ENCODE results near the gene SCN5A. TPM values are rescaled to one million over a fixed set of nuclear protein-coding genes. Genes with fewer than 3 reads are reported as not detected.

Gene SCN5A
- total RNA-seq, 1 experiment from 2014 or later, result 11.5 TPM

- Histone ChIP-seq H3K27ac (ENCODE audit: low read depth, low read length) (no peak overlapping the region), H3K9me2 (ENCODE audit: insufficient read depth) (no peaks in the 10 kb centered on the region), H4K20me1 (ENCODE audit: insufficient read depth) (no peaks in the 10 kb centered on the region), H3K36me3 (ENCODE audit: control insufficient read depth in 1 of 2, insufficient read depth in 2 of 2, low read length in 2 of 2) (peaks cover 6 to 13% of the 10 kb centered on the region in 2 experiments; a peak in 2 of 4 replicates), H3K9me3 (ENCODE audit: control insufficient read depth in 1 of 2, insufficient read depth in 1 of 2, low read depth in 1 of 2, low read length in 2 of 2) (no peaks in the 10 kb centered on the region), H3K4me2 (ENCODE audit: low read length) (no peak overlapping the region), H3K9ac (ENCODE audit: low read length) (no peak overlapping the region), H3K27me3 (ENCODE audit: insufficient read depth, low read length) (no peaks in the 10 kb centered on the region), H3K4me1 (ENCODE audit: control insufficient read depth in 1 of 2, insufficient read depth in 2 of 2, low read length in 2 of 2) (no peaks in the 10 kb centered on the region), H3K79me2 (ENCODE audit: insufficient read depth, low read length) (no peaks in the 10 kb centered on the region), H3K4me3 (replicated peaks in 1 of 2; ENCODE audit: low read depth in 1 of 2, low read length in 2 of 2) (no peak overlapping the region), H2AFZ (ENCODE audit: low read depth, low read length, poor library complexity, severe bottlenecking) (no peak overlapping the region)
- RAD21 ChIA-PET (ENCODE audit: low non-redundant PET in 1 of 2, low total read pairs in 2 of 2, uncharacterized antibody in 2 of 2, unreplicated experiment in 2 of 2), result no interaction called here
- ATAC-seq (no peak), DNase-seq (ENCODE audit: low read depth, low spot score) (no peak)
- POLR2A ChIA-PET, result no interaction called here
- CTCF ChIA-PET, result no interaction called here
- TF ChIP-seq RAD21 (IDR thresholded peaks at IDR 0.05; ENCODE audit: low read depth), result no peak
- TF ChIP-seq SP1 (IDR thresholded peaks at IDR 0.05; ENCODE audit: low read depth), result no peak
- TF ChIP-seq POLR2A (IDR thresholded peaks at IDR 0.05; ENCODE audit: borderline replicate concordance, extremely low read depth, insufficient read depth, insufficient read length), result no peak
- no peak for TF ChIP-seq EGR1 (IDR thresholded peaks at IDR 0.05; ENCODE audit: low read depth)
- no peak for TF ChIP-seq POLR2AphosphoS5 (IDR thresholded peaks at IDR 0.05; ENCODE audit: low read depth, low read length)
- TF ChIP-seq, protein P1, sequence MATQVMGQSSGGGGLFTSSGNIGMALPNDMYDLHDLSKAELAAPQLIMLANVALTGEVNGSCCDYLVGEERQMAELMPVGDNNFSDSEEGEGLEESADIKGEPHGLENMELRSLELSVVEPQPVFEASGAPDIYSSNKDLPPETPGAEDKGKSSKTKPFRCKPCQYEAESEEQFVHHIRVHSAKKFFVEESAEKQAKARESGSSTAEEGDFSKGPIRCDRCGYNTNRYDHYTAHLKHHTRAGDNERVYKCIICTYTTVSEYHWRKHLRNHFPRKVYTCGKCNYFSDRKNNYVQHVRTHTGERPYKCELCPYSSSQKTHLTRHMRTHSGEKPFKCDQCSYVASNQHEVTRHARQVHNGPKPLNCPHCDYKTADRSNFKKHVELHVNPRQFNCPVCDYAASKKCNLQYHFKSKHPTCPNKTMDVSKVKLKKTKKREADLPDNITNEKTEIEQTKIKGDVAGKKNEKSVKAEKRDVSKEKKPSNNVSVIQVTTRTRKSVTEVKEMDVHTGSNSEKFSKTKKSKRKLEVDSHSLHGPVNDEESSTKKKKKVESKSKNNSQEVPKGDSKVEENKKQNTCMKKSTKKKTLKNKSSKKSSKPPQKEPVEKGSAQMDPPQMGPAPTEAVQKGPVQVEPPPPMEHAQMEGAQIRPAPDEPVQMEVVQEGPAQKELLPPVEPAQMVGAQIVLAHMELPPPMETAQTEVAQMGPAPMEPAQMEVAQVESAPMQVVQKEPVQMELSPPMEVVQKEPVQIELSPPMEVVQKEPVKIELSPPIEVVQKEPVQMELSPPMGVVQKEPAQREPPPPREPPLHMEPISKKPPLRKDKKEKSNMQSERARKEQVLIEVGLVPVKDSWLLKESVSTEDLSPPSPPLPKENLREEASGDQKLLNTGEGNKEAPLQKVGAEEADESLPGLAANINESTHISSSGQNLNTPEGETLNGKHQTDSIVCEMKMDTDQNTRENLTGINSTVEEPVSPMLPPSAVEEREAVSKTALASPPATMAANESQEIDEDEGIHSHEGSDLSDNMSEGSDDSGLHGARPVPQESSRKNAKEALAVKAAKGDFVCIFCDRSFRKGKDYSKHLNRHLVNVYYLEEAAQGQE (IDR thresholded peaks at IDR 0.05; ENCODE audit: low read depth), result no peak
- no peak for TF ChIP-seq SRF (IDR thresholded peaks at IDR 0.05; ENCODE audit: low read depth)
- TF ChIP-seq, protein P2, sequence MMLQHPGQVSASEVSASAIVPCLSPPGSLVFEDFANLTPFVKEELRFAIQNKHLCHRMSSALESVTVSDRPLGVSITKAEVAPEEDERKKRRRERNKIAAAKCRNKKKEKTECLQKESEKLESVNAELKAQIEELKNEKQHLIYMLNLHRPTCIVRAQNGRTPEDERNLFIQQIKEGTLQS (IDR thresholded peaks at IDR 0.05), result no peak
- TF ChIP-seq YY1 (IDR thresholded peaks at IDR 0.05; ENCODE audit: extremely low read depth, insufficient replicate concordance, low read depth, low read length), result no peak
- TF ChIP-seq JUND (IDR thresholded peaks at IDR 0.05), result no peak
- no peak for TF ChIP-seq FOSL1 (IDR thresholded peaks at IDR 0.05; ENCODE audit: low read depth)
- TF ChIP-seq ZNF274 (IDR thresholded peaks at IDR 0.05; ENCODE audit: low read depth, low read length), result no peak
- no peak for TF ChIP-seq EZH2 (IDR thresholded peaks at IDR 0.05)
- no peak for TF ChIP-seq CTCF (IDR thresholded peaks at IDR 0.05 in 2 of 3, conservative IDR thresholded peaks at IDR 0.05 in 1 of 3; ENCODE audit: borderline replicate concordance in 1 of 3, insufficient read depth in 1 of 3, low read depth in 2 of 3, low read length in 2 of 3)
- TF ChIP-seq TCF7L2 (IDR thresholded peaks at IDR 0.05; ENCODE audit: borderline replicate concordance, extremely low read depth, insufficient read depth, insufficient read length), result no peak
- TF ChIP-seq, protein P3, sequence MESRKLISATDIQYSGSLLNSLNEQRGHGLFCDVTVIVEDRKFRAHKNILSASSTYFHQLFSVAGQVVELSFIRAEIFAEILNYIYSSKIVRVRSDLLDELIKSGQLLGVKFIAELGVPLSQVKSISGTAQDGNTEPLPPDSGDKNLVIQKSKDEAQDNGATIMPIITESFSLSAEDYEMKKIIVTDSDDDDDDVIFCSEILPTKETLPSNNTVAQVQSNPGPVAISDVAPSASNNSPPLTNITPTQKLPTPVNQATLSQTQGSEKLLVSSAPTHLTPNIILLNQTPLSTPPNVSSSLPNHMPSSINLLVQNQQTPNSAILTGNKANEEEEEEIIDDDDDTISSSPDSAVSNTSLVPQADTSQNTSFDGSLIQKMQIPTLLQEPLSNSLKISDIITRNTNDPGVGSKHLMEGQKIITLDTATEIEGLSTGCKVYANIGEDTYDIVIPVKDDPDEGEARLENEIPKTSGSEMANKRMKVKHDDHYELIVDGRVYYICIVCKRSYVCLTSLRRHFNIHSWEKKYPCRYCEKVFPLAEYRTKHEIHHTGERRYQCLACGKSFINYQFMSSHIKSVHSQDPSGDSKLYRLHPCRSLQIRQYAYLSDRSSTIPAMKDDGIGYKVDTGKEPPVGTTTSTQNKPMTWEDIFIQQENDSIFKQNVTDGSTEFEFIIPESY (IDR thresholded peaks at IDR 0.05; ENCODE audit: extremely low read depth, insufficient replicate concordance, low read length), result no peak
- TF ChIP-seq ELF1 (IDR thresholded peaks at IDR 0.05; ENCODE audit: borderline replicate concordance, low read depth), result no peak
- intact Hi-C loops (cut with micrococcal nuclease), result loop anchor here (10.0 kb wide), 1 partner anchor 478 kb away; no protein-coding TSS in a partner anchor
- no TSS peak for BruUV-seq (replicated peaks)
Observed at GRCh38 chr3:38526792-38527191, 122.7 kb downstream of the SCN5A start.
